K562 (cell line): Measurements from ENCODE around the gene METAP1D. TPM values are rescaled to one million over a fixed set of nuclear protein-coding genes. Genes with fewer than 3 reads are reported as not detected.

ENCODE experiments used
- BCL6 ChIP-seq: fragments of 250-450 bp; sonication (Bioruptor Pico); IDR thresholded peaks from 2 replicates; pipeline ENCODE4 v1.4.0; 2020
- CBX3 ChIP-seq, 2 experiments: IDR thresholded peaks; 1 replicate in 1 of 2; 2 replicates in 1 of 2; pipeline ENCODE4 v1.6.1; 2012; ENCODE audit warnings: inconsistent platforms in 2 of 2, low read length in 2 of 2, borderline replicate concordance in 1 of 2, control low read depth in 1 of 2
- CEBPB ChIP-seq: fragments of 450-650 bp; IDR thresholded peaks from 2 replicates; pipeline ENCODE4 v1.6.1; 2016; ENCODE audit warnings: missing genetic modification characterization, missing compliant biosample characterization
- CHD4 ChIP-seq: fragments of 200-600 bp; sonication (generic); IDR thresholded peaks from 3 replicates; pipeline ENCODE4 v1.6.1; 2012; ENCODE audit warnings: low read depth, mild to moderate bottlenecking, mixed read lengths, low read length, inconsistent platforms; ENCODE audit not compliant: insufficient read depth, insufficient replicate concordance, poor library complexity, severe bottlenecking
- DEAF1 ChIP-seq: fragments of 450-650 bp; formaldehyde crosslinking; IDR thresholded peaks from 2 replicates; pipeline ENCODE4 v1.4.0; 2020; ENCODE audit warnings: mild to moderate bottlenecking, moderate library complexity
- ELK3 ChIP-seq: fragments of 450-650 bp; formaldehyde crosslinking; IDR thresholded peaks from 2 replicates; pipeline ENCODE4 v1.4.0; 2020; ENCODE audit warnings: mild to moderate bottlenecking
- HEY1 ChIP-seq: fragments of 250-450 bp; sonication (Bioruptor Pico); IDR thresholded peaks from 2 replicates; pipeline ENCODE4 v1.5.0; 2020; ENCODE audit warnings: mild to moderate bottlenecking, moderate library complexity, borderline replicate concordance
- HMBOX1 ChIP-seq: sonication (generic); IDR thresholded peaks from 2 replicates; pipeline ENCODE4 v1.6.1; 2016
- IFI16 ChIP-seq: fragments of 250-450 bp; sonication (Bioruptor Pico); IDR thresholded peaks from 2 replicates; pipeline ENCODE4 v2.1.2; 2022; ENCODE audit warnings: mild to moderate bottlenecking, inconsistent platforms
- LEF1 ChIP-seq: fragments of 450-650 bp; IDR thresholded peaks from 2 replicates; pipeline ENCODE4 v1.6.1; 2016; ENCODE audit warnings: mild to moderate bottlenecking
- MEF2D ChIP-seq: conservative IDR thresholded peaks from 2 replicates; pipeline ENCODE4 v1.6.1; 2016; ENCODE audit warnings: low read depth, missing genetic modification characterization, missing compliant biosample characterization
- NR2C1 ChIP-seq, 2 experiments: fragments of 450-650 bp; IDR thresholded peaks; 2 replicates each; pipeline ENCODE4 v1.6.1; 2017; ENCODE audit warnings: mild to moderate bottlenecking in 2 of 2, antibody characterized with exemption in 1 of 2, inconsistent platforms in 1 of 2, missing compliant biosample characterization in 1 of 2, missing genetic modification characterization in 1 of 2
- RAD21 ChIP-seq, 2 experiments: fragments of 250-450 bp in 1 of 2; fragments of 450-650 bp in 1 of 2; sonication (Bioruptor Pico) in 1 of 2; formaldehyde crosslinking in 1 of 2; IDR thresholded peaks in 1 of 2; conservative IDR thresholded peaks in 1 of 2; 2 replicates each; pipeline versions ENCODE4 v1.4.0 to v1.8.0; 2020 to 2022; ENCODE audit warnings: mild to moderate bottlenecking in 2 of 2, moderate library complexity in 1 of 2
- STAT5A ChIP-seq: IDR thresholded peaks from 2 replicates; pipeline ENCODE4 v1.6.1; 2012; ENCODE audit warnings: low read length, inconsistent platforms, borderline replicate concordance
- TBP ChIP-seq: optimal IDR thresholded peaks from 2 replicates; pipeline ENCODE3; 2011; ENCODE audit warnings: low read depth, low read length, improper control_type of control experiment
- THRB ChIP-seq: fragments of 450-650 bp; formaldehyde crosslinking; conservative IDR thresholded peaks from 2 replicates; pipeline ENCODE4 v1.4.0; 2022; ENCODE audit warnings: mild to moderate bottlenecking, missing genetic modification characterization
- TRIM28 ChIP-seq: fragments of 450-650 bp; IDR thresholded peaks from 2 replicates; pipeline ENCODE4 v1.6.1; 2017
- VEZF1 ChIP-seq: fragments of 200-800 bp; sonication (Bioruptor generic); IDR thresholded peaks from 2 replicates; pipeline ENCODE4 v1.6.1; 2017; ENCODE audit warnings: missing genetic modification characterization, missing compliant biosample characterization
- ZNF124 ChIP-seq: sonication (generic); formaldehyde crosslinking; IDR thresholded peaks from 2 replicates; pipeline ENCODE4 v1.8.1; 2022; ENCODE audit warnings: missing genetic modification reagents
- ZNF311 ChIP-seq: fragments of 250-450 bp; sonication (Bioruptor Pico); IDR thresholded peaks from 2 replicates; pipeline ENCODE4 v1.4.0; 2020; ENCODE audit warnings: mild to moderate bottlenecking, moderate library complexity
- ZNF707 ChIP-seq: fragments of 250-450 bp; sonication (Bioruptor Pico); conservative IDR thresholded peaks from 2 replicates; pipeline ENCODE4 v1.8.0; 2022; ENCODE audit warnings: inconsistent platforms, mild to moderate bottlenecking, moderate library complexity
- polyA plus RNA-seq, 8 experiments: library from polyadenylated mRNA; depleted of rRNA in 4 of 8; stranded (reverse) in 5 of 8; unstranded in 3 of 8; fragments of >200 nt; fragmentation: Nextera tagmentation in 2 of 8; fragmentation: Illumina TruSeq in 1 of 8; extraction: Ambion mirVana in 2 of 8; extraction: Trizol in 1 of 8; gene quantifications; 2 replicates each; pipeline versions ENCODE4 v1.2.1 to v1.2.3, GENCODE V29; 2011 to 2014; ENCODE audit warnings: inconsistent platforms in 1 of 8, missing spikeins in 1 of 8
- total RNA-seq, 7 experiments: library from RNA; depleted of rRNA in 6 of 7; stranded (reverse); fragments of >200 nt in 6 of 7; fragmentation: Illumina TruSeq in 2 of 7; extraction: Trizol in 2 of 7; gene quantifications; 2 replicates each; pipeline versions ENCODE4 v1.2.1 to v1.2.3, GENCODE V29; 2011 to 2021; ENCODE audit warnings: low replicate concordance in 1 of 7

Gene METAP1D
- total and polyA plus RNA-seq, 9 of the 15 experiments (the other 6 are each of a cell fraction or from before 2014, with no cell fraction given), result 8.0 to 23.4 (median 15.7) TPM

- TF ChIP-seq VEZF1 (CRISPR knock-in tag), result peak; percentile 70
- peak; percentile 56 for TF ChIP-seq DEAF1
- no peak for TF ChIP-seq ZNF311 (CRISPR knock-in tag)
- peak; percentile 90 for TF ChIP-seq TBP
- no peak for TF ChIP-seq ZNF707
- TF ChIP-seq HMBOX1, result no peak
- TF ChIP-seq IFI16 (CRISPR knock-in tag), result no peak
- no peak for TF ChIP-seq STAT5A
- TF ChIP-seq CEBPB, result peak; percentile 89
- no peak for TF ChIP-seq ZNF124 (CRISPR knock-in tag)
- no peak for TF ChIP-seq HEY1 (CRISPR knock-in tag)
- peak; percentile 65; the same call in 1 of the 2 replicates for TF ChIP-seq ELK3
- TF ChIP-seq THRB (CRISPR knock-in tag), result no peak
- TF ChIP-seq TRIM28, result peak; percentile 82
- TF ChIP-seq NR2C1 (IDR thresholded peaks at IDR 0.05), result no peak
- TF ChIP-seq NR2C1 (tag; IDR thresholded peaks at IDR 0.05), result peak; percentile 40; the same call in 1 of the 2 replicates
- 0 out of 2 replicates have a peak, but pooled peaks have one; percentile 48 for TF ChIP-seq LEF1
- TF ChIP-seq CBX3 (IDR thresholded peaks at IDR 0.05; ENCODE audit: borderline replicate concordance in 1 of 2, low read length in 2 of 2), result peak in 1 of 2 experiments; percentile 52; a peak in 1 of 3 replicates
- TF ChIP-seq RAD21 (CRISPR knock-in tag; conservative IDR thresholded peaks at IDR 0.05 in 1 of 2, IDR thresholded peaks at IDR 0.05 in 1 of 2), result peak; percentile 38 to 50; a peak in 3 of 4 replicates
- no peak for TF ChIP-seq BCL6 (CRISPR knock-in tag)
- TF ChIP-seq CHD4, result no peak
- TF ChIP-seq MEF2D (tag), result no peak
These were observed at the start of gene METAP1D (continued) for GRCh38 chr2:171999604-172000469.
